Smooth muscle cell (in vitro differentiated cells): ENCODE measurements around the gene DNM2. TPM values are rescaled to one million over a fixed set of nuclear protein-coding genes. Genes with fewer than 3 reads are reported as not detected.
"Not testable (repeated sequence)": the region's sequence is repeated elsewhere in the genome, so short reads cannot be mapped to it uniquely, and the experiment has no call there.

ENCODE experiments used
- DNase-seq: peaks from one replicate; lab custom pipeline; 2025; ENCODE audit not compliant: unreplicated experiment; lab: John Stamatoyannopoulos, UW
- H2AFZ ChIP-seq: fragments of 200-600 bp; sonication (generic); 2 replicates; pipeline ENCODE4 v1.6.0; 2016; ENCODE audit warnings: antibody characterized with exemption, low read depth, mild to moderate bottlenecking
- H3F3A ChIP-seq: fragments of 200-600 bp; sonication (generic); 2 replicates; pipeline ENCODE4 v1.6.0; 2017; ENCODE audit warnings: antibody characterized with exemption, low read depth
- H3K27ac ChIP-seq: fragments of 200-600 bp; sonication (generic); 2 replicates; pipeline ENCODE4 v1.5.1; 2016; ENCODE audit warnings: low read depth, mild to moderate bottlenecking
- H3K27me3 ChIP-seq: fragments of 200-600 bp; sonication (generic); 2 replicates; pipeline ENCODE4 v1.6.1; 2016; ENCODE audit warnings: low read depth, mild to moderate bottlenecking
- H3K36me3 ChIP-seq: fragments of 200-600 bp; sonication (generic); 2 replicates; pipeline ENCODE4 v1.5.1; 2016; ENCODE audit warnings: low read depth
- H3K4me1 ChIP-seq: fragments of 200-600 bp; sonication (generic); 2 replicates; pipeline ENCODE4 v1.5.1; 2016; ENCODE audit warnings: low read depth
- H3K4me2 ChIP-seq: fragments of 200-600 bp; sonication (generic); 2 replicates; pipeline ENCODE4 v1.6.0; 2016; ENCODE audit warnings: mild to moderate bottlenecking
- H3K4me3 ChIP-seq: fragments of 200-600 bp; sonication (generic); 2 replicates; pipeline ENCODE4 v1.5.1; 2016; ENCODE audit warnings: mild to moderate bottlenecking
- H3K79me2 ChIP-seq: fragments of 200-600 bp; sonication (generic); 2 replicates; pipeline ENCODE4 v1.6.0; 2016; ENCODE audit warnings: low read depth, mild to moderate bottlenecking
- H3K9ac ChIP-seq: fragments of 200-600 bp; sonication (generic); 2 replicates; pipeline ENCODE4 v1.6.0; 2016; ENCODE audit warnings: low read depth
- H3K9me3 ChIP-seq: fragments of 200-600 bp; sonication (generic); replicated peaks from 2 replicates; pipeline ENCODE4 v1.5.1; 2016; ENCODE audit warnings: low read depth
- H4K20me1 ChIP-seq: fragments of 200-600 bp; sonication (generic); 2 replicates; pipeline ENCODE4 v1.6.0; 2016; ENCODE audit warnings: low read depth
- CTCF ChIP-seq: fragments of 200-600 bp; sonication (generic); IDR thresholded peaks from 2 replicates; pipeline ENCODE4 v1.5.1; 2017; ENCODE audit warnings: borderline replicate concordance, mild to moderate bottlenecking, antibody characterized with exemption; ENCODE audit not compliant: insufficient read depth, poor library complexity, severe bottlenecking
- WGBS: methylation state at CpG from one replicate; pipeline ENCODE4 v1.1.7; 2016; ENCODE audit warnings: low lambda C conversion rate; 5-methylcytosine and 5-hydroxymethylcytosine counted together
- polyA plus RNA-seq: library from polyadenylated mRNA; unstranded; fragments of >200 nt; fragmentation: Nextera tagmentation; extraction: Ambion mirVana; gene quantifications from 2 replicates; pipeline ENCODE4 v1.2.1, GENCODE V29; 2016
- total RNA-seq: library from RNA; depleted of rRNA; stranded (reverse); fragments of >200 nt; gene quantifications from 2 replicates; pipeline ENCODE4 v1.2.3, GENCODE V29; 2014

DNM2 gene
- total and polyA plus RNA-seq, 2 experiments from 2014 or later = 65.1 to 93.2 TPM

GRCh38 chr19:10752913-10753704 lies 35.2 kb downstream of the DNM2 start:
- H4K20me1 ChIP-seq = peaks cover 98% of the 10 kb centered on the region
- 88% methylated on average over 10 of the region's 10 CpGs for WGBS

GRCh38 chr19:10756371-10756770 lies 38.5 kb downstream of the DNM2 start:
- Histone ChIP-seq H3F3A (no peaks in the 10 kb centered on the region), H3K79me2 (peaks cover 54% of the 10 kb centered on the region), H3K9ac (no peak overlapping the region), H2AFZ (no peak overlapping the region), H4K20me1 (peaks cover 92% of the 10 kb centered on the region), H3K4me3 (no peak overlapping the region), H3K27ac (no peak overlapping the region), H3K9me3 (no peaks in the 10 kb centered on the region), H3K36me3 (no peaks in the 10 kb centered on the region), H3K4me1 (no peaks in the 10 kb centered on the region), H3K27me3 (no peaks in the 10 kb centered on the region), H3K4me2 (no peak overlapping the region)
- no peak for DNase-seq
- no peak for TF ChIP-seq CTCF
- 81% methylated on average over 10 of the region's 10 CpGs for WGBS

More at GRCh38 chr19:10752913-10753704, 35.2 kb downstream of the DNM2 start:
- no peaks in the 10 kb centered on the region for H3K4me1 ChIP-seq
- no peaks in the 10 kb centered on the region for H3K27me3 ChIP-seq
- no peak overlapping the region for H3K4me2 ChIP-seq
- no peaks in the 10 kb centered on the region for H3K36me3 ChIP-seq
- no peak overlapping the region for H3K9ac ChIP-seq
- no peak for DNase-seq
- H2AFZ ChIP-seq = no peak overlapping the region
- no peaks in the 10 kb centered on the region for H3F3A ChIP-seq
- no peak for TF ChIP-seq CTCF
- no peak overlapping the region for H3K4me3 ChIP-seq
- H3K9me3 ChIP-seq = no peaks in the 10 kb centered on the region
- H3K79me2 ChIP-seq = peaks cover 80% of the 10 kb centered on the region
- no peak overlapping the region for H3K27ac ChIP-seq

GRCh38 chr19:10756791-10757190 lies 38.9 kb downstream of the DNM2 start:
- H3K36me3 ChIP-seq = no peaks in the 10 kb centered on the region
- no peak overlapping the region for H3K4me3 ChIP-seq
- WGBS = 99% methylated on average over 7 of the region's 7 CpGs
- no peaks in the 10 kb centered on the region for H3K9me3 ChIP-seq
- no peak overlapping the region for H2AFZ ChIP-seq
- H3K27ac ChIP-seq = no peak overlapping the region
- peaks cover 88% of the 10 kb centered on the region for H4K20me1 ChIP-seq
- no peaks in the 10 kb centered on the region for H3K27me3 ChIP-seq
- H3F3A ChIP-seq = no peaks in the 10 kb centered on the region
- no peak for DNase-seq
- H3K9ac ChIP-seq = no peak overlapping the region
- TF ChIP-seq CTCF = no peak
- no peaks in the 10 kb centered on the region for H3K4me1 ChIP-seq
- peaks cover 51% of the 10 kb centered on the region for H3K79me2 ChIP-seq
- no peak overlapping the region for H3K4me2 ChIP-seq

GRCh38 chr19:10758050-10758449 lies 40.2 kb downstream of the DNM2 start:
- Histone ChIP-seq H4K20me1 (peaks cover 77% of the 10 kb centered on the region), H3K79me2 (peaks cover 38% of the 10 kb centered on the region)
- not testable (repeated sequence) for DNase-seq, H3K9ac ChIP-seq, H3F3A ChIP-seq, H2AFZ ChIP-seq, H3K4me2 ChIP-seq, H3K4me1 ChIP-seq, H3K4me3 ChIP-seq, H3K27ac ChIP-seq, H3K9me3 ChIP-seq, H3K36me3 ChIP-seq, H3K27me3 ChIP-seq
- WGBS = 96% methylated on average over 1 of the region's 1 CpG
